Testis (tissue), 3 donors: ENCODE data around the gene NUBPL. TPM values are rescaled to one million over a fixed set of nuclear protein-coding genes. Genes with fewer than 3 reads are reported as not detected.
"Not testable (repeated sequence)": the region's sequence is repeated elsewhere in the genome, so short reads cannot be mapped to it uniquely, and the experiment has no call there.

Source experiments
- DNase-seq: peaks from one replicate; pipeline ENCODE4 v3.0.0-alpha.2; 2019
- H3K27ac ChIP-seq, 2 donors: fragments of 200-600 bp; sonication (generic); one replicate each; pipeline ENCODE4 v1.5.1; 2019
- H3K27me3 ChIP-seq: fragments of 200-600 bp; sonication (generic); one replicate; pipeline ENCODE4 v1.5.1; 2019
- H3K36me3 ChIP-seq: fragments of 200-600 bp; sonication (generic); one replicate; pipeline ENCODE4 v1.5.1; 2017; ENCODE audit warnings: low read depth; ENCODE audit errors: missing control alignments
- H3K4me1 ChIP-seq: fragments of 200-600 bp; sonication (generic); one replicate; pipeline ENCODE4 v1.5.1; 2019
- H3K4me3 ChIP-seq, 2 donors: fragments of 200-600 bp; sonication (generic); one replicate each; pipeline ENCODE4 v1.5.1; 2017 to 2019
- H3K9me3 ChIP-seq: fragments of 200-600 bp; sonication (generic); one replicate; pipeline ENCODE4 v1.5.1; 2017
- POLR2A ChIP-seq: fragments of 450-650 bp; IDR thresholded peaks from one replicate; pipeline ENCODE4 v1.6.1; 2017; ENCODE audit warnings: antibody characterized with exemption, mild to moderate bottlenecking, moderate library complexity
- WGBS, 2 donors: methylation state at CpG; one replicate each; pipeline ENCODE4 v1.1.5; 2018; 5-methylcytosine and 5-hydroxymethylcytosine counted together
- intact Hi-C: fragments of 100-400 bp; cut with DNase I; formaldehyde crosslinking; loops from one replicate; pipeline ENCODE4 v1.15.1; 2023; ENCODE audit warnings: low total_unique reads
- polyA plus RNA-seq: library from polyadenylated mRNA; stranded (reverse); fragments of 350-450 nt; fragmentation: Illumina TruSeq; extraction: RNeasy Lipid Tissue Mini Kit (QIAGEN cat#74804); gene quantifications from one replicate; pipeline ENCODE4 v1.2.3, GENCODE V29; 2014; ENCODE audit warnings: low read depth, low replicate concordance; ENCODE audit not compliant: insufficient read depth
- total RNA-seq, 2 donors: library from RNA; depleted of rRNA; stranded (reverse); fragments of >200 nt; gene quantifications; one replicate each; pipeline ENCODE4 v1.2.3, GENCODE V29; 2016
- TF ChIP-seq, protein P1 (sequence below), 3 experiments: fragments of 450-650 bp in 2 of 3; fragments of 200-600 bp in 1 of 3; sonication (generic) in 1 of 3; IDR thresholded peaks; one replicate each; pipeline ENCODE4 v1.5.1; 2016 to 2019; ENCODE audit warnings: antibody characterized with exemption in 3 of 3, mild to moderate bottlenecking in 2 of 3, moderate library complexity in 1 of 3

NUBPL gene
- total and polyA plus RNA-seq, 3 donors from 2014 or later: 7.8 to 25.0 (median 19.8) TPM

DNA sequence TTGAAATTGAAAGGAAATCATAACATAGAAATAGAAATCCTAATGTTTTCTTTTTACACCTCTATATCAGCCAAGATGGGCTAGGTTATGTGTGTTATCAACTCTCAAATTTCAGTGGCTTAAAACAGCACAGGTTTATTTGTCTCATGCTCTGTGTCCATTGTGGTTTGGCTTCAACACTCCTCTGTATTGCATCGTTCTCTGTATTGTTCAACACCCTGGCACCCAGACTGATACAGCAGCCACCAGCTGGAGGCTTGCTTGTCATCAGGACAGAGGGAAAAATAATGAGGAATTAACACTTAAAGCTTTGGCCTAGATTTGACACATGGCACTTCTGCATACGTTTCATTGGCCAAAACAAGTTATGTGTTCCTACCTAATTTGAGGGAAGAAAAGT is 281.7 kb downstream of the NUBPL start:
- Histone ChIP-seq H3K4me3 (no peak overlapping the region), H3K4me1 (no peaks in the 10 kb centered on the region), H3K27ac (no peak overlapping the region), H3K36me3 (no peaks in the 10 kb centered on the region), H3K9me3 (no peaks in the 10 kb centered on the region), H3K27me3 (no peaks in the 10 kb centered on the region)
- intact Hi-C loops: no loop called here
- TF ChIP-seq, protein P1, sequence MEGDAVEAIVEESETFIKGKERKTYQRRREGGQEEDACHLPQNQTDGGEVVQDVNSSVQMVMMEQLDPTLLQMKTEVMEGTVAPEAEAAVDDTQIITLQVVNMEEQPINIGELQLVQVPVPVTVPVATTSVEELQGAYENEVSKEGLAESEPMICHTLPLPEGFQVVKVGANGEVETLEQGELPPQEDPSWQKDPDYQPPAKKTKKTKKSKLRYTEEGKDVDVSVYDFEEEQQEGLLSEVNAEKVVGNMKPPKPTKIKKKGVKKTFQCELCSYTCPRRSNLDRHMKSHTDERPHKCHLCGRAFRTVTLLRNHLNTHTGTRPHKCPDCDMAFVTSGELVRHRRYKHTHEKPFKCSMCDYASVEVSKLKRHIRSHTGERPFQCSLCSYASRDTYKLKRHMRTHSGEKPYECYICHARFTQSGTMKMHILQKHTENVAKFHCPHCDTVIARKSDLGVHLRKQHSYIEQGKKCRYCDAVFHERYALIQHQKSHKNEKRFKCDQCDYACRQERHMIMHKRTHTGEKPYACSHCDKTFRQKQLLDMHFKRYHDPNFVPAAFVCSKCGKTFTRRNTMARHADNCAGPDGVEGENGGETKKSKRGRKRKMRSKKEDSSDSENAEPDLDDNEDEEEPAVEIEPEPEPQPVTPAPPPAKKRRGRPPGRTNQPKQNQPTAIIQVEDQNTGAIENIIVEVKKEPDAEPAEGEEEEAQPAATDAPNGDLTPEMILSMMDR (IDR thresholded peaks at IDR 0.05): no peak
- no peak for TF ChIP-seq POLR2A
- no peak for DNase-seq
- WGBS, 2 donors: 74 to 79% methylated on average over 2 of the region's 2 CpGs

DNA sequence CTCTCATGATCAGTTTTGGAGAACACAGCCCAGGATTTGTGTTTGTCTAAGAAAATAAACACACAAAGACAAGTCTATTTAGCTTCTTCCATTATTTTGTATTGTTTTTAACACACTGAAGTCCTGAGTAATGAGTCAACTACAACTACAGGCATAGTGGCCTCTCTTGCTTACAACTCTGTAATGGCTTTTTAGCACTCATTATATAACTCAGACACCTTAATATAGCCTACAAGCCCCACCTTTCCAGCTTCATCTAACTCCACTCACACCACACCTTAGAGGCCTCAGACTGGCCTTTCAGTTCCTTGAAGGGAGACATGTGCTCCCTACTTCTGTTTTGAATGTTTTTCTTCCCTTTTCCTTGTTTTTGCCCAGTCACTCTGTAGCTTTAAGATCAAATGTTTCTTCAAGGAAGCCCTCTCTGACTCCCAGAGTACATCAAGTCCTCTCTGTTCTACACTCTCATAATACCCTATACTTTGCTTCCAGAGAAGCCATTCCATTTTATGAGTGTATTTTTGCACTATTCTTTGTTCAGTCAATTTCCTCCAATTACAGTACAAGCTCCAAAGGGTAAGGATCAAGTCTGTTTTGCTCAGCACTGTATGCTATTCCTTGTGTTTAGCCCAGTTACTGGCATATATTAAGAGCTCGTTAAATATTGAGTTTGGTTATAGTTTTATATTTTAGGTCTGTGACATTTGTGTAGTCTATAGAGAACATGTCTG is 282.3 kb downstream of the NUBPL start:
- Histone ChIP-seq H3K27ac (no peak overlapping the region), H3K36me3 (no peaks in the 10 kb centered on the region), H3K9me3 (no peaks in the 10 kb centered on the region), H3K27me3 (no peaks in the 10 kb centered on the region), H3K4me3 (no peak overlapping the region), H3K4me1 (no peaks in the 10 kb centered on the region)
- no peak for DNase-seq
- TF ChIP-seq, protein P1 (IDR thresholded peaks at IDR 0.05): no peak
- no peak for TF ChIP-seq POLR2A
- WGBS, 2 donors: 63 to 80% methylated on average over 1 of the region's 1 CpG
- intact Hi-C loops: no loop called here

DNA sequence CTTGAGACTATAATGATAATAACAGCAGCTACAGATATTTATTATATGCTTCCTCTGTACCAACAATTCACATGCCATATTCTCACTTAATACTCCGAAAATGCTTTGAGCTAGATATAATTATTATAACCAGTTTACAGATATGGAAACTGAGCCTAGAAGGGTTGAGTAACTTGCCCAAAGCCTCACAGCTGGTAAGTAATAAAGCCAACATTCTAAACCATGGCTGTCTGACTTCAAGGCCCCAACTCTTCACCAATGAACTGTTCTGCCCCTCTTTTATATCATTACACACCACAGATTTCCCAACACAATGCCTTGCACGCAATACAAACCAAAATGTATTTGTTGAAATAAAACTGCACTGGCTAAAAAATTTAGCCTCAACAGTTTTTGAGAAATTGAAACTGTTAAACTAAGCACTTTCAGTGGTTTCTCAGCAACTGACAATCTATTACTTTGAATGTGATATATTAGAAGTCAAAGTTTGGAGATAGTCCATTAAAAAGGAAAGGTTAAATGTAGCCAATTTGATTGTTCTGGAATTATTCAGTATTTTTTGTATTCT is 293.4 kb downstream of the NUBPL start:
- no peak for TF ChIP-seq POLR2A
- TF ChIP-seq, protein P1 (IDR thresholded peaks at IDR 0.05): no peak
- no peak overlapping the region for H3K27ac ChIP-seq
- no peaks in the 10 kb centered on the region for H3K27me3 ChIP-seq
- no peaks in the 10 kb centered on the region for H3K4me1 ChIP-seq
- intact Hi-C loops: no loop called here
- no peak overlapping the region for H3K4me3 ChIP-seq
- H3K36me3 ChIP-seq: no peaks in the 10 kb centered on the region
- H3K9me3 ChIP-seq: no peaks in the 10 kb centered on the region
- DNase-seq: no peak
- WGBS, 2 donors: 89 to 95% methylated on average over 2 of the region's 2 CpGs

DNA sequence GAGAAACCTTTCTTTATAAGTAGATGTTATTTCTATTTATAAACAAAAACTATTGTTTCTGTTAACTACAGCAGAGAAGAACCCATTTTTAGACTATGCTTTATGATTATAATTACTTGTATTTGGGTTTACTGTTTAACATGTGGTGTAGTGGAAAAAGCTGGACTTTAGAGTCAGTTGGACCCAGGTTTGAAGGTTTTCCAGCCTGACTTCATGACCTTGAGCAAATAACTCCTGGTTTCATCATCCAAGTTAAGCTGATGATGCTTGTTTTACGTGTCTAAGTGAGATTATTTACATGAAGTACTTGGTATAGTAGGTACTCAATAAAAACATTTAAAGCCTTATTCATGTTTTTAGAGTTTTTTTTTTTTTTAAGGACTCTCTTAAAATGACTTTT is 294.1 kb downstream of the NUBPL start:
- Histone ChIP-seq H3K27me3 (no peaks in the 10 kb centered on the region), H3K36me3 (no peaks in the 10 kb centered on the region), H3K27ac (no peak overlapping the region), H3K9me3 (no peaks in the 10 kb centered on the region), H3K4me1 (no peaks in the 10 kb centered on the region), H3K4me3 (no peak overlapping the region)
- intact Hi-C loops: no loop called here
- TF ChIP-seq POLR2A: no peak
- TF ChIP-seq, protein P1 (IDR thresholded peaks at IDR 0.05): no peak
- WGBS, 2 donors: 88% methylated on average over 1 of the region's 1 CpG
- no peak for DNase-seq

DNA sequence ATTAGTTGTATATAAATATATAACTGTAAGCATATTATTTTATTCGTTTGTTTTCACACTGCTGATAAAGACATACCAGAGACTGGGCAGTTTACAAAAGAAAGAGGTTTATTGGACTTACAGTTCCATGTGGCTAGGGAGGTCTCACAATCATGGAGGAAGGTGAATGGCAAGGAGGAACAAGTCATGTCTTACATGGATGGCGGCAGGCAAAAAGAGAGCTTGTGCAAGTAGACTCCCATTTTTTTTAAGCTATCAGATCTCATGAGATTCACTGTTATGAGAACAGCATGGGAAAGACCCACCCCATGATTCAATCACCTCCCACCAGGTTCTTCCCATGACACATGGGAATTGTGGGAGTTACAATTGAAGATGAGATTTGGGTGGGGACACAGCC is 294.8 kb downstream of the NUBPL start:
- H3K4me1 ChIP-seq, intact Hi-C loops, H3K36me3 ChIP-seq, H3K4me3 ChIP-seq, DNase-seq, H3K9me3 ChIP-seq, H3K27me3 ChIP-seq, H3K27ac ChIP-seq: not testable (repeated sequence)
- WGBS, 2 donors: 91 to 92% methylated on average over 2 of the region's 2 CpGs
